ENCODE measurements around the gene ANKRD1.
"Not testable (repeated sequence)": the region's sequence is repeated elsewhere in the genome, so short reads cannot be mapped to it uniquely, and the experiment has no call there.

Gene ANKRD1

DNA sequence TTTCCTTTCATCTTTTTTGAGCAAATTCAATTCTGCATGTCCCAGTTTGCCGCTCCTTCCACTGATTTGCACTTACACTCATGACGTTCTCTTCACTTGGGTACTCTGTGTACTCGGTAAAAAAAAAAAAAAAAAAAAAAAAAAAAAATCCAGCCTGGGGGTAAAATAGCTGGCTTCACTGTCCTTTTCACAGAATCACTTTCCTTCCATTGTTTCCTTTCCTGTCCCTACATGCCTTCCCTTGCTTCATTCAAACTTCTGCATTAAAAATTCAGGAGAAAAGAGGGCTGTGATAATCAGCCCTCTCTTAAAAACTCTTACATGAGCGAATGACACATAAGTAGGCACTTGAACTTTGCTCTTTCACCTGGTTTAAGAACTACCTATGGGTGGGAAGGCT, 8.7 kb downstream of the ANKRD1 start:
- H3K36me3 ChIP-seq (ENCODE audit: control insufficient read depth, insufficient read depth, low read length) = no peaks in the 10 kb centered on the region

DNA sequence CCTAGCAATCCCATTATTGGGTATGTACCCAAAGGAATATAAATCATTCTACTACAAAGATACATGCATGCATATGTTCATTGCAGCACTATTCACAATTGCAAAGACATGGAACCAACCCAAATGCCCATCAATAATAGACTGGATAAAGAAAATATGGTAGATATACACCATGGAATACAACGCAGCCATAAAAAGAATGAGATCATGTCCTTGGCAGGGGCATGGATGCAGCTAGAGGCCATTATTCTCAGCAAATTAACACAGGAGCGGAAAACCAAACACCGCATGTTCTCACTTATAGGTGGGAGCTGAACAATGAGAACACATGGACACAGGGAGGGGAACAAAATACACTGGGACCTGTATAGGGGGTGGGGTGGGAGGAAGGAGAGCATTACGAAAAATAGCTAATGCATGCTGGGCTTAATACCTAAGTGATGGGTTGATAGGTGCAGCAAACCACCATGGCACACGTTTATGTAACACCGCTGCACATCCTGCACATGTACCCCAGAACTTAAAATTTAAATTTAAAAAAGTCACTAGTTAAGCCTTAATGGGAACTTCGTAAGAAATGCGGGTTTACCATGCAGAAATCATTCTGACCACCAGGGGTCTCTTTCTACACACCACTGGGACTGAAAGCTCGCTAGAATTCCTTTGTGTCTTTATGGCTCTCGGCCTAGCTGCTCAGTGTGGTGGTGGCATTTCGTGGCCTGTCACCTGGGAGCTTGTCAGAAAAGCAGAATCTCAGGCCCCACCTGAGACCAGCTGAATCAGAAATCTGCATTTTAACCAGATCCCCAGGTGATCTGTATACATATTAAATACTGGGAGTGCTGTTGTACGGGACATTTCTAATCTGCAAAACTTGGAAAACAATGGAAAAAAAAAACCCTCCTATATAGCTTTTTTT, 9.5 kb downstream of the ANKRD1 start:
- Histone ChIP-seq H3K36me3 (ENCODE audit: control insufficient read depth, insufficient read depth, low read length) (no peaks in the 10 kb centered on the region), H3K4me3 (ENCODE audit: insufficient read depth, low read depth, low read length) (no peak overlapping the region), H3K27ac (ENCODE audit: insufficient read depth, low read depth, low read length, poor library complexity, severe bottlenecking) (no peak overlapping the region), H3K27me3 (ENCODE audit: control insufficient read depth, insufficient read depth, low read length, poor library complexity, severe bottlenecking) (no peaks in the 10 kb centered on the region), H3K9me3 (ENCODE audit: control insufficient read depth, low read length) (no peaks in the 10 kb centered on the region), H3K4me1 (ENCODE audit: control insufficient read depth, insufficient read depth, low read length) (peaks cover 3% of the 10 kb centered on the region)
- 42 to 48% methylated on average over 11 to 12 of the region's 12 CpGs for WGBS, 2 experiments

More for the DNA sequence above, 8.7 kb downstream of the ANKRD1 start:
- Histone ChIP-seq H3K27me3 (ENCODE audit: control insufficient read depth, insufficient read depth, low read length, poor library complexity, severe bottlenecking) (no peaks in the 10 kb centered on the region), H3K4me1 (ENCODE audit: control insufficient read depth, insufficient read depth, low read length) (peaks cover 3% of the 10 kb centered on the region), H3K27ac (ENCODE audit: insufficient read depth, low read depth, low read length, poor library complexity, severe bottlenecking) (no peak overlapping the region), H3K4me3 (ENCODE audit: insufficient read depth, low read depth, low read length) (no peak overlapping the region), H3K9me3 (ENCODE audit: control insufficient read depth, low read length) (no peaks in the 10 kb centered on the region)
- 68 to 76% methylated on average over 2 to 4 of the region's 4 CpGs for WGBS, 2 experiments

DNA sequence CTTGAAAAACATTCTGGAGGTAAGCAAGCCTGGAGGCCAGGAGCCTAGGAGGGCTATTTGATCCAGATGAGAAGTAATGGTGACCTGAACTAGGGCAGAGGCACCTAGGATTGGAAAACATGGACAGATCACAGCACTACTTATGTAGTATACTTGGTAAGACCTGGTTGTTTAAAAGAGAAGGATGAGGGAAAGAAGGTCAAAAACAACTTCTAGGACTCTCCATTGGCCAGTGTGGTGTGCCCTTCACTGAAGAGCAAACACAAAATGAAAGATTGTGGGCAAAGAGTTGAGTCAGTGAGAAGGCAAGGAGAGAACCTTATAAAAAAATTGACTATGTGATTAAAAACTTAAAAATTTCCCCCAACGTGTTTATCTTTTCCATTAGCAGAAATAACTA, 14.3 kb downstream of the ANKRD1 start:
- H3K4me3 ChIP-seq (ENCODE audit: insufficient read depth, low read depth, low read length) = no peak overlapping the region
- no peaks in the 10 kb centered on the region for H3K27me3 ChIP-seq (ENCODE audit: control insufficient read depth, insufficient read depth, low read length, poor library complexity, severe bottlenecking)
- no peaks in the 10 kb centered on the region for H3K9me3 ChIP-seq (ENCODE audit: control insufficient read depth, low read length)
- no peaks in the 10 kb centered on the region for H3K4me1 ChIP-seq (ENCODE audit: control insufficient read depth, insufficient read depth, low read length)
- no peak overlapping the region for H3K27ac ChIP-seq (ENCODE audit: insufficient read depth, low read depth, low read length, poor library complexity, severe bottlenecking)
- peaks cover 6% of the 10 kb centered on the region for H3K36me3 ChIP-seq (ENCODE audit: control insufficient read depth, insufficient read depth, low read length)
- 100% methylated on average over 1 of the region's 1 CpG; no CpG with 5 or more reads in 1 of the 2 experiments for WGBS, 2 experiments

DNA sequence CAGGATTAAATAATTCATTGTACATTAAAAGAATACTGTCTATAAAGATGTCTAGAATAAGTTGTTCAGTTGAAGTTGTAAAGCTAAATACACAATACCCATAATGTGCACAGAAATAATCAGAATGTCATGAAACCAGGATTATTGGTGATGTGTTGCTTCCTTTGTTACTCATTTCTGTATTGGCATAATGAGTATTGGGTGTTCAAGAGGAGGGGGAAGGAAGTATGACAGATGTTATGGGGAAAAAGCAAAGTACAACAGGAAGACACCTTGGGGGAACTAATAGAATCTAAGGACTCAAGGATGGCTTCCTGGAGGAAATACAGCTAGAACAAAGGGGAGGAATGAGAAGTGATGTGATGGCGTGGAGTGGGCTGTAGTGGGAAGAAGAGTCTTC, 15.0 kb downstream of the ANKRD1 start:
- no peak overlapping the region for H3K4me3 ChIP-seq (ENCODE audit: insufficient read depth, low read depth, low read length)
- no peak overlapping the region for H3K27ac ChIP-seq (ENCODE audit: insufficient read depth, low read depth, low read length, poor library complexity, severe bottlenecking)
- H3K27me3 ChIP-seq (ENCODE audit: control insufficient read depth, insufficient read depth, low read length, poor library complexity, severe bottlenecking) = no peaks in the 10 kb centered on the region
- WGBS, 2 experiments = 97 to 99% methylated on average over 1 of the region's 1 CpG
- peaks cover 6% of the 10 kb centered on the region for H3K36me3 ChIP-seq (ENCODE audit: control insufficient read depth, insufficient read depth, low read length)
- no peaks in the 10 kb centered on the region for H3K4me1 ChIP-seq (ENCODE audit: control insufficient read depth, insufficient read depth, low read length)
- no peaks in the 10 kb centered on the region for H3K9me3 ChIP-seq (ENCODE audit: control insufficient read depth, low read length)

DNA sequence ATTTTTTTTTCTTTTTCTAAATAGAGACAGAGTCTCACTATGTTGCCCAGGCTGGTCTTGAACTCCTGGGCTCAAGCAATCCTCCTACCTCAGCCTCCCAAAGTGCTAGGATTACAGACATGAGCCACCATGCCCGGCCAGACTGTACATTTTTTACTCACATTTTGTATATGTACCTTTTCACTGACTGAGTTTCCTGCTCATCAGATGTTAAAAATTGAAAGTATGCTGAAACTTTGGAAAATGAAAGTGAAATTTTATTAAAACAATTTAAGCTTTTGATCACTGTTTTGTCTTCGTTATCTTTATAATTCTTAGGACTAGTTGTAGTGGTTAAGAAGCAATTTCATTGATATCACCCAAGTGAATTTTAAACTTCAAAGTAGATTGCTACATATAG, 24.0 kb downstream of the ANKRD1 start:
- not testable (repeated sequence) for H3K36me3 ChIP-seq (ENCODE audit: control insufficient read depth, insufficient read depth, low read length); H3K4me3 ChIP-seq (ENCODE audit: insufficient read depth, low read depth, low read length); H3K27me3 ChIP-seq (ENCODE audit: control insufficient read depth, insufficient read depth, low read length, poor library complexity, severe bottlenecking)

DNA sequence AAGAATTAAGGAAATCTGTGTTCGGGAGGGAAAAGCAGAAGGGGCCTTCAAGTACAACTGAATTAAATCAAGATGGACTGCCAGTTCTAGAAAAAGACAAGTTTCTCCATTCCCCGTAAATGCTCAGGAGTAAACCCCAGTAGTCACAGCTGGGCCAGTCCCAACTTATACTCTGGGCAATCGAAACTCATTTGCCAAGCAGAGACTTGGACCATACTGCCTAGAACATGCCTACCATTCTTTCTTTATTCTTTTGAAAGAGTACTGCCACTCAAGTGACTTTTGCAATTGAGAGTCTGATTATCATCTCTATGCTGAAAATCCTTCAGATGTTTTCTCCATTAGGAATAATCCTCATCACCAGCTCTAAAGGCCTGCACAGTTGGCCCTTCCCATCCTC, 27.7 kb downstream of the ANKRD1 start:
- Histone ChIP-seq H3K9me3 (ENCODE audit: control insufficient read depth, low read length) (no peaks in the 10 kb centered on the region), H3K4me3 (ENCODE audit: insufficient read depth, low read depth, low read length) (no peak overlapping the region), H3K4me1 (ENCODE audit: control insufficient read depth, insufficient read depth, low read length) (no peaks in the 10 kb centered on the region), H3K27ac (ENCODE audit: insufficient read depth, low read depth, low read length, poor library complexity, severe bottlenecking) (no peak overlapping the region), H3K36me3 (ENCODE audit: control insufficient read depth, insufficient read depth, low read length) (peaks cover 25% of the 10 kb centered on the region), H3K27me3 (ENCODE audit: control insufficient read depth, insufficient read depth, low read length, poor library complexity, severe bottlenecking) (no peaks in the 10 kb centered on the region)
- 94 to 95% methylated on average over 3 of the region's 3 CpGs for WGBS, 2 experiments

More for the DNA sequence above, 24.0 kb downstream of the ANKRD1 start:
- not testable (repeated sequence) for H3K4me1 ChIP-seq (ENCODE audit: control insufficient read depth, insufficient read depth, low read length); H3K9me3 ChIP-seq (ENCODE audit: control insufficient read depth, low read length); H3K27ac ChIP-seq (ENCODE audit: insufficient read depth, low read depth, low read length, poor library complexity, severe bottlenecking)
- 82 to 94% methylated on average over 1 to 2 of the region's 2 CpGs for WGBS, 2 experiments

DNA sequence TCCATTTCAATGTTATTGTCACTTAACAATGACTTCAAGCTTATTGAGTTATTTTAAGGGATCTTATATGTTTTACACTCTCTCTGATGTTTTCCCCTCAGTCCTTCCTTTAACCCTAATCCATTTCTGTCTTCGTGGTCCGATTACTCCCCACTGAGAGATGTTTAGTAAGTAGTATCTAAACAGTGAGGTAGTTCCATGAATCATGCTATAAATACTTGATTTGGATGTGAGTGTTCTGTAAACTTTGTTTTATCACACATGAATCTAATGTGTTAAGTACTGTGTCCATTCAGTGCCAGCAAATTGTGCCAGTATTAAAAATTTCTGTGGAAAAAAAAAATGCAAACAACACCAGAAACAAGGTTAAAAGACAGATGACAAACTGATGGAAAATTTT, 30.5 kb downstream of the ANKRD1 start:
- Histone ChIP-seq H3K9me3 (ENCODE audit: control insufficient read depth, low read length) (no peaks in the 10 kb centered on the region), H3K4me1 (ENCODE audit: control insufficient read depth, insufficient read depth, low read length) (no peaks in the 10 kb centered on the region), H3K27ac (ENCODE audit: insufficient read depth, low read depth, low read length, poor library complexity, severe bottlenecking) (no peak overlapping the region), H3K36me3 (ENCODE audit: control insufficient read depth, insufficient read depth, low read length) (peaks cover 48% of the 10 kb centered on the region), H3K4me3 (ENCODE audit: insufficient read depth, low read depth, low read length) (no peak overlapping the region), H3K27me3 (ENCODE audit: control insufficient read depth, insufficient read depth, low read length, poor library complexity, severe bottlenecking) (no peaks in the 10 kb centered on the region)
- 80% methylated on average over 2 of the region's 2 CpGs; no CpG with 5 or more reads in 1 of the 2 experiments for WGBS, 2 experiments

DNA sequence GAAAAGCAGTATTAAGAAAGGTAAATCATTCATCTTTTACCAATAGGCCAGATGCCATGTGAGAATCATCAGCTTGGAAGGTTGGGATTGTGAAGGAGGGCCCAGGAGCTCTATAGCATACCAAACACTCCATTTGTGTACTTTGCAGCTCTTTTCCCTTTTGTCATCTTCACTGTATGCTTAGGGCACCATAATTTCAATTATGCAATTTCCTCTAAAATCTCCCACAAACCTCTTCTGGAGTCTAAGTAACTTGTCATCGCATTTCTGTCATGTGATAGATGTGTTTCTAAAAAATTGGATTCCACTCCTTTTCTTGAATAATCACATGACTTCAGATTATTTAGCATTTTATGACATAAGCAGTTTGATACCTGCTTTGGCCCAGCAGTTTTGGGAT, 31.3 kb downstream of the ANKRD1 start:
- peaks cover 48% of the 10 kb centered on the region for H3K36me3 ChIP-seq (ENCODE audit: control insufficient read depth, insufficient read depth, low read length)
- H3K27me3 ChIP-seq (ENCODE audit: control insufficient read depth, insufficient read depth, low read length, poor library complexity, severe bottlenecking) = no peaks in the 10 kb centered on the region
- H3K4me1 ChIP-seq (ENCODE audit: control insufficient read depth, insufficient read depth, low read length) = no peaks in the 10 kb centered on the region
- no peak overlapping the region for H3K4me3 ChIP-seq (ENCODE audit: insufficient read depth, low read depth, low read length)
- no peak overlapping the region for H3K27ac ChIP-seq (ENCODE audit: insufficient read depth, low read depth, low read length, poor library complexity, severe bottlenecking)
- no peaks in the 10 kb centered on the region for H3K9me3 ChIP-seq (ENCODE audit: control insufficient read depth, low read length)
- WGBS, 2 experiments = 88% methylated on average over 1 of the region's 1 CpG; no CpG with 5 or more reads in 1 of the 2 experiments

DNA sequence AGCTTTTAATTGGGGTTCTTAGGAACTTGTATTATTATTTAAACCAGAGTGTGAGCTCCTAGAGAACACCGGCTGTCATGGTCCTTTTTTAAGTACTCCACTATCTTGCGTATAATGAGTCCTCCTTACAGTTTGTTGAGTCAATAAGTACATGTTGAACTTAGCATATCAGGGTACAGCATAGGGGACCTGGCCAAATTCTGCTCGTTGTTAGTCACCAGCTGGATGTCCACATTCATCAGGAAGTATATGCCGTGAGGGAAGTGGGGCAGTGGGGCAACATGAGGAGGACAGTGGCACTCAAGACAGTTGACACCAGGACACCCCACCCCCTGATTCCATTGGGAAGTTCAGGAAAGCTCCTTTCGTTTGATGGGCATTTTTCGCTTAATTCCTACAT, 32.5 kb downstream of the ANKRD1 start:
- 94 to 95% methylated on average over 6 of the region's 6 CpGs for WGBS, 2 experiments
- H3K36me3 ChIP-seq (ENCODE audit: control insufficient read depth, insufficient read depth, low read length) = peaks cover 45% of the 10 kb centered on the region
- H3K9me3 ChIP-seq (ENCODE audit: control insufficient read depth, low read length) = no peaks in the 10 kb centered on the region
- H3K4me1 ChIP-seq (ENCODE audit: control insufficient read depth, insufficient read depth, low read length) = no peaks in the 10 kb centered on the region
- no peaks in the 10 kb centered on the region for H3K27me3 ChIP-seq (ENCODE audit: control insufficient read depth, insufficient read depth, low read length, poor library complexity, severe bottlenecking)
- H3K27ac ChIP-seq (ENCODE audit: insufficient read depth, low read depth, low read length, poor library complexity, severe bottlenecking) = no peak overlapping the region
- no peak overlapping the region for H3K4me3 ChIP-seq (ENCODE audit: insufficient read depth, low read depth, low read length)

DNA sequence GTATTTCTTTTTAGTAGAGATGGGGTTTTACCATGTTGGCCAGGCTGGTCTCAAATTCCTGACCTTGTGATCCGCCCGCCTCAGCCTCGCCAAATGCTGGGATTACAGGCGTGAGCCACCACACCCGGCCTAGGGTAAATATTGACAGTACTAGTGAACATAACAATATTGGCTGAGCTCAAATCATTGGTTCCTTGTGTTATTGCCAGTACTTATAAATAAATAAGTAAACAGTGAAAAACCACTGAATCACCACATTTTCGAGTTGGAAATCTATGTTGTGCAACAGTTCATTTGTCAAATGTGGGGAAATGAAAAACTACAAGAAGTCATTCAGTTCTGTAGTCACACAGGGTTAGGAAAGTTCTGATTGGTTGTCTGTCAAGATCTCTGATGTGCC, 33.3 kb downstream of the ANKRD1 start:
- Histone ChIP-seq H3K27ac (ENCODE audit: insufficient read depth, low read depth, low read length, poor library complexity, severe bottlenecking) (no peak overlapping the region), H3K4me3 (ENCODE audit: insufficient read depth, low read depth, low read length) (no peak overlapping the region), H3K9me3 (ENCODE audit: control insufficient read depth, low read length) (no peaks in the 10 kb centered on the region), H3K27me3 (ENCODE audit: control insufficient read depth, insufficient read depth, low read length, poor library complexity, severe bottlenecking) (no peaks in the 10 kb centered on the region), H3K4me1 (ENCODE audit: control insufficient read depth, insufficient read depth, low read length) (no peaks in the 10 kb centered on the region), H3K36me3 (ENCODE audit: control insufficient read depth, insufficient read depth, low read length) (peaks cover 45% of the 10 kb centered on the region)
- WGBS, 2 experiments = 89 to 94% methylated on average over 6 of the region's 6 CpGs
